ENCODE results near the gene PPFIBP2.

PPFIBP2 gene

GRCh38 chr11:7671347-7672215 is 157.8 kb downstream of the PPFIBP2 start:
- TF ChIP-seq CTCF (IDR thresholded peaks at IDR 0.05; ENCODE audit: low read depth, low read length), result no peak
- no peak for DNase-seq (ENCODE audit: extremely low read depth, low read depth)

- TF ChIP-seq CTCF (IDR thresholded peaks at IDR 0.05; ENCODE audit: low read depth, low read length), result no peak
- DNase-seq (ENCODE audit: extremely low read depth, low read depth), result no peak
Measured at GRCh38 chr11:7672276-7672959, 158.6 kb downstream of the PPFIBP2 start.

GRCh38 chr11:7672960-7673723 is 159.3 kb downstream of the PPFIBP2 start, which contains the start of gene CYB5R2:
Gene CYB5R2 (minus strand): TSS chr11:7673500. CDS start chr11:7672825, 675 bp downstream.
- TF ChIP-seq CTCF (IDR thresholded peaks at IDR 0.05; ENCODE audit: low read depth, low read length), result no peak

GRCh38 chr11:7673724-7674434 is 160.1 kb downstream of the PPFIBP2 start:
- TF ChIP-seq CTCF (IDR thresholded peaks at IDR 0.05; ENCODE audit: low read depth, low read length), result no peak
- no peak for DNase-seq (ENCODE audit: extremely low read depth, low read depth)

More at GRCh38 chr11:7672960-7673723, 159.3 kb downstream of the PPFIBP2 start, which contains the start of gene CYB5R2:
- no peak for DNase-seq (ENCODE audit: extremely low read depth, low read depth)

- no peak for TF ChIP-seq CTCF (IDR thresholded peaks at IDR 0.05; ENCODE audit: low read depth, low read length)
- no peak for DNase-seq (ENCODE audit: extremely low read depth, low read depth)
Measured at GRCh38 chr11:7675631-7676030, 161.8 kb downstream of the PPFIBP2 start.

GRCh38 chr11:7677071-7677470 is 163.3 kb downstream of the PPFIBP2 start:
- no peak for TF ChIP-seq CTCF (IDR thresholded peaks at IDR 0.05; ENCODE audit: low read depth, low read length)
- no peak for DNase-seq (ENCODE audit: extremely low read depth, low read depth)

All from AG09319 (cell line).